IMR-90 (cell line): ENCODE data around the gene CEACAM1. TPM values are rescaled to one million over a fixed set of nuclear protein-coding genes. Genes with fewer than 3 reads are reported as not detected.
"Not testable (repeated sequence)": the region's sequence is repeated elsewhere in the genome, so short reads cannot be mapped to it uniquely, and the experiment has no call there.

Source experiments
- ATAC-seq: fragments of 200-7000 bp; cut with Tn5 transposase; 2 replicates; pipeline ENCODE4 v1.9.1; 2020; ENCODE audit warnings: low read depth, mild to moderate bottlenecking, moderate library complexity
- BruUV-seq: library from RNA; stranded (reverse); fragments of 400-500 nt; replicated peaks from 2 replicates; lab custom pipeline; 2021; lab: Mats Ljungman, UMichigan
- CTCF ChIA-PET: fragments of 300-600 bp; formaldehyde crosslinking; extraction: SDS; loops from one replicate; lab custom pipeline; 2021; ENCODE audit warnings: antibody characterized with exemption; lab: Yijun Ruan, JAX
- POLR2A ChIA-PET: fragments of 300-600 bp; sonication (Branson Sonifier 250); formaldehyde crosslinking; loops from one replicate; lab custom pipeline; 2022; ENCODE audit warnings: antibody characterized with exemption; ENCODE audit not compliant: unreplicated experiment; lab: Charles Lee
- DNase-seq: peaks from one replicate; pipeline ENCODE4 v3.0.0; 2013
- H2AFZ ChIP-seq: replicated peaks from 2 replicates; pipeline ENCODE3; 2013; ENCODE audit warnings: low read length, mild to moderate bottlenecking; ENCODE audit not compliant: poor library complexity
- H2AK5ac ChIP-seq: 2 replicates; pipeline ENCODE4 v1.6.1; 2013; ENCODE audit warnings: low read depth, low read length, inconsistent platforms
- H2AK9ac ChIP-seq: replicated peaks from 2 replicates; pipeline ENCODE3; 2013; ENCODE audit warnings: mild to moderate bottlenecking, low read depth, low read length, moderate library complexity; ENCODE audit not compliant: poor library complexity
- H2BK120ac ChIP-seq: 2 replicates; pipeline ENCODE4 v1.6.1; 2013; ENCODE audit warnings: low read depth, low read length, inconsistent platforms
- H2BK15ac ChIP-seq: 3 replicates; pipeline ENCODE4 v1.6.1; 2013; ENCODE audit warnings: low read depth, low read length, inconsistent platforms
- H2BK20ac ChIP-seq: 2 replicates; pipeline ENCODE4 v1.6.1; 2013; ENCODE audit warnings: low read depth, mild to moderate bottlenecking, inconsistent platforms, low read length, moderate library complexity
- H2BK5ac ChIP-seq: 2 replicates; pipeline ENCODE4 v1.6.1; 2013; ENCODE audit warnings: mild to moderate bottlenecking, low read depth, low read length, inconsistent platforms; ENCODE audit not compliant: poor library complexity, severe bottlenecking
- H3K14ac ChIP-seq: replicated peaks from 2 replicates; pipeline ENCODE4 v1.6.1; 2013; ENCODE audit warnings: low read depth, low read length, inconsistent platforms
- H3K18ac ChIP-seq: 2 replicates; pipeline ENCODE4 v1.6.1; 2013; ENCODE audit warnings: low read depth, low read length, control low read depth
- H3K23ac ChIP-seq: 2 replicates; pipeline ENCODE4 v1.6.1; 2013; ENCODE audit warnings: low read depth, low read length, inconsistent platforms
- H3K27ac ChIP-seq: 2 replicates; pipeline ENCODE4 v1.5.1; 2013; ENCODE audit warnings: mild to moderate bottlenecking, control low read depth, low read length; ENCODE audit not compliant: insufficient read depth
- H3K27me3 ChIP-seq: 2 replicates; pipeline ENCODE4 v1.6.1; 2013; ENCODE audit warnings: low read length; ENCODE audit not compliant: control insufficient read depth, insufficient read depth
- H3K36me3 ChIP-seq: 2 replicates; pipeline ENCODE4 v1.6.1; 2013; ENCODE audit warnings: low read length, mixed read lengths; ENCODE audit not compliant: control insufficient read depth, insufficient read depth
- H3K4ac ChIP-seq: 2 replicates; pipeline ENCODE4 v1.6.1; 2013; ENCODE audit warnings: low read depth, low read length, inconsistent platforms
- H3K4me1 ChIP-seq: 2 replicates; pipeline ENCODE4 v1.6.1; 2013; ENCODE audit warnings: low read length, mixed read lengths; ENCODE audit not compliant: control insufficient read depth, insufficient read depth
- H3K4me2 ChIP-seq: 2 replicates; pipeline ENCODE4 v1.6.1; 2013; ENCODE audit warnings: low read depth, mild to moderate bottlenecking, control low read depth, low read length, moderate library complexity
- H3K4me3 ChIP-seq: 2 replicates; pipeline ENCODE4 v1.5.1; 2013; ENCODE audit warnings: low read depth, mild to moderate bottlenecking, control low read depth, low read length, moderate library complexity; ENCODE audit not compliant: insufficient read depth
- H3K56ac ChIP-seq: 2 replicates; pipeline ENCODE4 v1.6.1; 2013; ENCODE audit warnings: low read length, inconsistent platforms; ENCODE audit not compliant: insufficient read depth; ENCODE audit errors: extremely low read depth
- H3K79me1 ChIP-seq, 2 experiments: 2 replicates each; pipeline ENCODE4 v1.6.1; 2013; ENCODE audit warnings: low read length in 2 of 2, inconsistent platforms in 1 of 2, low read depth in 1 of 2
- H3K9ac ChIP-seq: 2 replicates; pipeline ENCODE4 v1.6.1; 2013; ENCODE audit warnings: low read depth, low read length, control low read depth
- H3K9me1 ChIP-seq: 2 replicates; pipeline ENCODE4 v1.6.1; 2013; ENCODE audit warnings: low read length, inconsistent platforms; ENCODE audit not compliant: insufficient read depth
- H3K9me3 ChIP-seq: 2 replicates; pipeline ENCODE4 v1.6.1; 2013; ENCODE audit warnings: low read length; ENCODE audit not compliant: control insufficient read depth, insufficient read depth
- H4K20me1 ChIP-seq: 2 replicates; pipeline ENCODE4 v1.6.1; 2013; ENCODE audit warnings: low read length, inconsistent platforms; ENCODE audit not compliant: insufficient read depth
- H4K5ac ChIP-seq: 2 replicates; pipeline ENCODE4 v1.6.1; 2013; ENCODE audit warnings: mild to moderate bottlenecking, low read depth, low read length, control low read depth
- H4K8ac ChIP-seq, 2 experiments: 2 replicates each; pipeline ENCODE4 v1.6.1; 2013; ENCODE audit warnings: low read depth in 2 of 2, low read length in 2 of 2, control low read depth in 1 of 2, inconsistent platforms in 1 of 2
- H4K91ac ChIP-seq: 2 replicates; pipeline ENCODE4 v1.6.1; 2013; ENCODE audit warnings: low read depth, low read length, inconsistent platforms; ENCODE audit not compliant: insufficient read depth
- BHLHE40 ChIP-seq: fragments of 150-350 bp; IDR thresholded peaks from 2 replicates; pipeline ENCODE4 v1.6.1; 2016; ENCODE audit warnings: mild to moderate bottlenecking, low read depth, low read length
- CEBPB ChIP-seq: IDR thresholded peaks from 2 replicates; pipeline ENCODE4 v1.6.1; 2012; ENCODE audit warnings: low read depth, low read length, improper control_type of control experiment
- POLR2A ChIP-seq: IDR thresholded peaks from 2 replicates; pipeline ENCODE4 v1.6.1; 2012; ENCODE audit warnings: mild to moderate bottlenecking, low read depth, low read length
- RAD21 ChIP-seq: IDR thresholded peaks from 2 replicates; pipeline ENCODE4 v1.6.1; 2012; ENCODE audit warnings: low read length, improper control_type of control experiment
- SMC3 ChIP-seq: fragments of 150-350 bp; IDR thresholded peaks from 2 replicates; pipeline ENCODE4 v1.6.1; 2016; ENCODE audit warnings: low read depth, mild to moderate bottlenecking, antibody characterized with exemption, low read length, moderate library complexity
- WGBS, 2 experiments: methylation state at CpG; one replicate each; pipeline versions ENCODE4 v1.1.5 to v1.1.7; 2013; ENCODE audit warnings: missing lambda C conversion rate in 2 of 2; ENCODE audit not compliant: insufficient read length in 1 of 2; ENCODE audit errors: extremely low coverage in 2 of 2; 5-methylcytosine and 5-hydroxymethylcytosine counted together
- dilution Hi-C: fragments of 300-500 bp; cut with HindIII; formaldehyde crosslinking; loops from one replicate; pipeline ENCODE4 v1.14.3; 2018; ENCODE audit warnings: low sequenced_read_pairs; ENCODE audit not compliant: unreplicated experiment
- in situ Hi-C: fragments of 300-500 bp; cut with MboI; formaldehyde crosslinking; loops from 3 replicates; pipeline ENCODE4 v1.14.3; 2019; ENCODE audit warnings: low sequenced_read_pairs, inconsistent platforms, mixed read lengths
- intact Hi-C: fragments of 100-400 bp; cut with micrococcal nuclease; formaldehyde crosslinking; loops from 2 replicates; pipeline ENCODE4 v1.10.0; 2022
- polyA plus RNA-seq, 3 experiments: library from polyadenylated mRNA; depleted of rRNA; stranded (reverse); fragments of >200 nt; gene quantifications; 2 replicates each; pipeline ENCODE4 v1.2.3, GENCODE V29; 2012; ENCODE audit warnings: low replicate concordance in 1 of 3
- total RNA-seq: library from RNA; depleted of rRNA; stranded (reverse); fragments of >200 nt; gene quantifications from 2 replicates; pipeline ENCODE4 v1.2.3, GENCODE V29; 2012

CEACAM1 gene
- total and polyA plus RNA-seq, 2 of the 4 experiments (the other 2 are of a cell fraction): not detected

DNA sequence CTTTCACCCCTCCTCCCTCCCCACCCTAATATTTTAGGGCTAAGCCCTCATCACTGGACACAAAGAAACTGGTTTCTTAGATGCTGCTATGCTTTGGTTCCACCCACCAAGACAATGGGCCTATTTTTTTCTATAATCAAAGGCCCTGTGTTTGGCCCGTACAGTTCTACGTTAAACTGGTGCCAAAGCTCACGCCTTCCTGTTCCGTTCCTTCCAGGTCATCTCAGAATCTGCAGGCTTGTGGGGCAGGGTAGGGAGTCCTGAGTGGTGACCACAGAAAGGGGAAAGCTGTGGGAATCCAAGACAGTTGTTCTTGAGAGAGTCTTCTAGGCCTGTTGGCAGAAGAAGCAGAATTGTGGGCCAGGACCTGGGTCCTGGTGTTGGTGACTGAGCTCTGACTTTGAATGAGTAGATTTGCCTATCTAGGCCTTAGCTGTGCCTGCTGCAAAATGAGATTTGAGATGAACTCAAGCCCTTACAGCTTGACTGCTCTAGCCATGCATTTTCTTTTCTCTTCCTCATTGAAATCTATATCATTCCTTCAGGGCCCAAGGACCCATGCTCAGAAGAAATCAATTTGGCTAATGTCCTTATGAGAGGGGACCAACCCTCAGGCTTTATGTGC lies 66.5 kb downstream of the CEACAM1 start:
- H2BK20ac ChIP-seq: no peak overlapping the region
- no peak overlapping the region for H3K56ac ChIP-seq
- no peak overlapping the region for H2AK9ac ChIP-seq
- no peaks in the 10 kb centered on the region for H3K9me3 ChIP-seq
- H2AK5ac ChIP-seq: no peak overlapping the region
- no peak overlapping the region for H4K91ac ChIP-seq
- H3K9ac ChIP-seq: no peak overlapping the region
- no peak overlapping the region for H4K5ac ChIP-seq
- H3K18ac ChIP-seq: no peak overlapping the region
- H3K27ac ChIP-seq: no peak overlapping the region
- H3K27me3 ChIP-seq: peaks cover 1% of the 10 kb centered on the region
- peaks cover 2% of the 10 kb centered on the region; the same call in 1 of the 2 replicates for H3K4me1 ChIP-seq
- no peak overlapping the region for H3K4ac ChIP-seq
- dilution Hi-C loops: no loop called here
- in situ Hi-C loops: no loop called here
- no TSS peak for BruUV-seq
- no peaks in the 10 kb centered on the region for H4K20me1 ChIP-seq
- no peaks in the 10 kb centered on the region for H3K79me1 ChIP-seq
- H3K9me1 ChIP-seq: no peaks in the 10 kb centered on the region
- no peak overlapping the region for H3K23ac ChIP-seq
- POLR2A ChIA-PET: no interaction called here
- H3K36me3 ChIP-seq: no peaks in the 10 kb centered on the region
- ATAC-seq: no peak
- no peak overlapping the region for H3K4me2 ChIP-seq
- H2BK120ac ChIP-seq: no peak overlapping the region
- intact Hi-C loops: no loop called here
- no peak overlapping the region for H3K14ac ChIP-seq
- H2AFZ ChIP-seq: no peak overlapping the region
- DNase-seq: no peak
- H2BK5ac ChIP-seq: no peak overlapping the region
- no peak overlapping the region for H3K4me3 ChIP-seq
- H4K8ac ChIP-seq: no peak overlapping the region
- no peak overlapping the region for H2BK15ac ChIP-seq
- WGBS, 2 experiments: no CpG with 5 or more reads among the region's 4 CpGs
- CTCF ChIA-PET: no interaction called here
- TF ChIP-seq RAD21 (no peak), BHLHE40 (no peak), SMC3 (no peak), CEBPB (no peak), POLR2A (no peak)

DNA sequence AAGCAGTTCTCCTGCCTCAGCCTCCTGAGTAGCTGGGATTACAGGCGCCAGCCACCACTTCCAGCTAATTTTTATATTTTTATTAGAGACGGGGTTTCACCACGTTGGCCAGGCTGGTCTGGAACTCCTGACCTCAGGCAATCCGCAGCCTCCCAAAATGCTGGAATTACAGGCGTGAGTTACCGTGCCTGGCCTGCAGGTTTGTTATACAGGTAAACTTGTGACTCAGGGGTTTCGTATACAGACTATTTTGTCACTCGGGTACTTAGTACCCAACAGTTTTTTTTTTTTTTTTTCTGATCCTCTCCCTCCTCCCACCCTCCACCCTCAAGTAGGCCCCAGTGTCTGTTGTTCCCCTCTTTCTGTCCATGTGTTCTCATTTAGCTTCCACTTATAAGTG lies 67.0 kb downstream of the CEACAM1 start:
- intact Hi-C loops, H2AK5ac ChIP-seq, H3K27ac ChIP-seq, H3K4me3 ChIP-seq, POLR2A ChIA-PET, H3K14ac ChIP-seq, H3K9me1 ChIP-seq, H3K9me3 ChIP-seq, H3K27me3 ChIP-seq, DNase-seq, in situ Hi-C loops, BruUV-seq, H3K18ac ChIP-seq, H3K56ac ChIP-seq, H2BK120ac ChIP-seq, H3K4ac ChIP-seq, H3K36me3 ChIP-seq, dilution Hi-C loops, H3K4me1 ChIP-seq, H2AK9ac ChIP-seq, H3K23ac ChIP-seq, H4K91ac ChIP-seq, H4K5ac ChIP-seq, H4K20me1 ChIP-seq, H3K4me2 ChIP-seq, H2AFZ ChIP-seq, H4K8ac ChIP-seq, ATAC-seq, H2BK20ac ChIP-seq, CTCF ChIA-PET, H2BK5ac ChIP-seq, H2BK15ac ChIP-seq, H3K9ac ChIP-seq, H3K79me1 ChIP-seq: not testable (repeated sequence)
- 60% methylated on average over 1 of the region's 8 CpGs; no CpG with 5 or more reads in 1 of the 2 experiments for WGBS, 2 experiments
